ENCODE results near the gene CACNA2D1. TPM values are rescaled to one million over a fixed set of nuclear protein-coding genes. Genes with fewer than 3 reads are reported as not detected.
"Not testable (repeated sequence)": the region's sequence is repeated elsewhere in the genome, so short reads cannot be mapped to it uniquely, and the experiment has no call there.

The CACNA2D1 gene
- total RNA-seq, 1 donor, result 0.10 TPM

GRCh38 chr7:82390936-82391335 lies 52.6 kb downstream of the CACNA2D1 start:
- no peaks in the 10 kb centered on the region for H3K9me3 ChIP-seq (ENCODE audit: low read depth, low read length)
- no peaks in the 10 kb centered on the region for H3K27me3 ChIP-seq (ENCODE audit: insufficient read depth, low read length)
- H3K4me3 ChIP-seq (ENCODE audit: low read length), result no peak overlapping the region
- no peaks in the 10 kb centered on the region for H3K4me1 ChIP-seq (ENCODE audit: insufficient read depth, low read length)

GRCh38 chr7:82389876-82390275 lies 53.7 kb downstream of the CACNA2D1 start:
- no peak overlapping the region for H3K4me3 ChIP-seq (ENCODE audit: low read length)
- no peaks in the 10 kb centered on the region for H3K9me3 ChIP-seq (ENCODE audit: low read depth, low read length)
- H3K27me3 ChIP-seq (ENCODE audit: insufficient read depth, low read length), result no peaks in the 10 kb centered on the region
- no peaks in the 10 kb centered on the region for H3K4me1 ChIP-seq (ENCODE audit: insufficient read depth, low read length)

- Histone ChIP-seq H3K4me1 (ENCODE audit: insufficient read depth, low read length) (no peaks in the 10 kb centered on the region), H3K9me3 (ENCODE audit: low read depth, low read length) (no peaks in the 10 kb centered on the region), H3K4me3 (ENCODE audit: low read length) (no peak overlapping the region), H3K27me3 (ENCODE audit: insufficient read depth, low read length) (no peaks in the 10 kb centered on the region)
Observed at GRCh38 chr7:82388138-82388537, 55.4 kb downstream of the CACNA2D1 start.

GRCh38 chr7:82386571-82386970 lies 57.0 kb downstream of the CACNA2D1 start:
- not testable (repeated sequence) for H3K4me1 ChIP-seq (ENCODE audit: insufficient read depth, low read length); H3K4me3 ChIP-seq (ENCODE audit: low read length); H3K27me3 ChIP-seq (ENCODE audit: insufficient read depth, low read length); H3K9me3 ChIP-seq (ENCODE audit: low read depth, low read length)

GRCh38 chr7:82384779-82385178 lies 58.8 kb downstream of the CACNA2D1 start:
- Histone ChIP-seq H3K4me1 (ENCODE audit: insufficient read depth, low read length) (no peaks in the 10 kb centered on the region), H3K9me3 (ENCODE audit: low read depth, low read length) (no peaks in the 10 kb centered on the region), H3K27me3 (ENCODE audit: insufficient read depth, low read length) (no peaks in the 10 kb centered on the region), H3K4me3 (ENCODE audit: low read length) (no peak overlapping the region)

- H3K27me3 ChIP-seq (ENCODE audit: insufficient read depth, low read length), result no peaks in the 10 kb centered on the region
Observed at GRCh38 chr7:82384051-82384464, 59.5 kb downstream of the CACNA2D1 start.

GRCh38 chr7:82382276-82382675 lies 61.3 kb downstream of the CACNA2D1 start:
- Histone ChIP-seq H3K27me3 (ENCODE audit: insufficient read depth, low read length) (no peaks in the 10 kb centered on the region), H3K4me1 (ENCODE audit: insufficient read depth, low read length) (no peaks in the 10 kb centered on the region), H3K9me3 (ENCODE audit: low read depth, low read length) (no peaks in the 10 kb centered on the region), H3K4me3 (ENCODE audit: low read length) (no peak overlapping the region)

More at GRCh38 chr7:82384051-82384464, 59.5 kb downstream of the CACNA2D1 start:
- Histone ChIP-seq H3K4me1 (ENCODE audit: insufficient read depth, low read length) (no peaks in the 10 kb centered on the region), H3K9me3 (ENCODE audit: low read depth, low read length) (no peaks in the 10 kb centered on the region), H3K4me3 (ENCODE audit: low read length) (no peak overlapping the region)

- no peaks in the 10 kb centered on the region for H3K27me3 ChIP-seq (ENCODE audit: insufficient read depth, low read length)
- no peaks in the 10 kb centered on the region for H3K4me1 ChIP-seq (ENCODE audit: insufficient read depth, low read length)
- no peak overlapping the region for H3K4me3 ChIP-seq (ENCODE audit: low read length)
- no peaks in the 10 kb centered on the region for H3K9me3 ChIP-seq (ENCODE audit: low read depth, low read length)
Observed at GRCh38 chr7:82376739-82377138, 66.8 kb downstream of the CACNA2D1 start.

- Histone ChIP-seq H3K4me1 (ENCODE audit: insufficient read depth, low read length) (no peaks in the 10 kb centered on the region), H3K4me3 (ENCODE audit: low read length) (no peak overlapping the region), H3K27me3 (ENCODE audit: insufficient read depth, low read length) (no peaks in the 10 kb centered on the region), H3K9me3 (ENCODE audit: low read depth, low read length) (no peaks in the 10 kb centered on the region)
Observed at GRCh38 chr7:82375713-82376112, 67.9 kb downstream of the CACNA2D1 start.

GRCh38 chr7:82375129-82375528 lies 68.4 kb downstream of the CACNA2D1 start:
- no peak overlapping the region for H3K4me3 ChIP-seq (ENCODE audit: low read length)
- no peaks in the 10 kb centered on the region for H3K27me3 ChIP-seq (ENCODE audit: insufficient read depth, low read length)
- H3K9me3 ChIP-seq (ENCODE audit: low read depth, low read length), result no peaks in the 10 kb centered on the region
- no peaks in the 10 kb centered on the region for H3K4me1 ChIP-seq (ENCODE audit: insufficient read depth, low read length)

GRCh38 chr7:82373926-82374635 lies 69.5 kb downstream of the CACNA2D1 start:
- Histone ChIP-seq H3K4me1 (ENCODE audit: insufficient read depth, low read length) (no peaks in the 10 kb centered on the region), H3K9me3 (ENCODE audit: low read depth, low read length) (no peaks in the 10 kb centered on the region), H3K27me3 (ENCODE audit: insufficient read depth, low read length) (no peaks in the 10 kb centered on the region), H3K4me3 (ENCODE audit: low read length) (no peak overlapping the region)

- H3K4me1 ChIP-seq (ENCODE audit: insufficient read depth, low read length), result no peaks in the 10 kb centered on the region
- no peaks in the 10 kb centered on the region for H3K9me3 ChIP-seq (ENCODE audit: low read depth, low read length)
- no peak overlapping the region for H3K4me3 ChIP-seq (ENCODE audit: low read length)
- H3K27me3 ChIP-seq (ENCODE audit: insufficient read depth, low read length), result no peaks in the 10 kb centered on the region
Observed at GRCh38 chr7:82364671-82365070, 78.9 kb downstream of the CACNA2D1 start.

- Histone ChIP-seq H3K9me3 (ENCODE audit: low read depth, low read length) (no peaks in the 10 kb centered on the region), H3K4me1 (ENCODE audit: insufficient read depth, low read length) (no peaks in the 10 kb centered on the region), H3K4me3 (ENCODE audit: low read length) (no peak overlapping the region), H3K27me3 (ENCODE audit: insufficient read depth, low read length) (no peaks in the 10 kb centered on the region)
Observed at GRCh38 chr7:82364048-82364447, 79.5 kb downstream of the CACNA2D1 start.

GRCh38 chr7:82362129-82362706 lies 81.4 kb downstream of the CACNA2D1 start:
- Histone ChIP-seq H3K4me3 (ENCODE audit: low read length) (no peak overlapping the region), H3K9me3 (ENCODE audit: low read depth, low read length) (no peaks in the 10 kb centered on the region), H3K4me1 (ENCODE audit: insufficient read depth, low read length) (no peaks in the 10 kb centered on the region), H3K27me3 (ENCODE audit: insufficient read depth, low read length) (no peaks in the 10 kb centered on the region)

- no peaks in the 10 kb centered on the region for H3K4me1 ChIP-seq (ENCODE audit: insufficient read depth, low read length)
- H3K27me3 ChIP-seq (ENCODE audit: insufficient read depth, low read length), result no peaks in the 10 kb centered on the region
- no peak overlapping the region for H3K4me3 ChIP-seq (ENCODE audit: low read length)
- no peaks in the 10 kb centered on the region for H3K9me3 ChIP-seq (ENCODE audit: low read depth, low read length)
Observed at GRCh38 chr7:82360591-82361368, 82.8 kb downstream of the CACNA2D1 start.
